HG03135 (cell line): Measurements from ENCODE around the gene PDGFD.

Experiments
- ATAC-seq: cut with Tn5 transposase; IDR thresholded peaks from one replicate; pipeline ENCODE4 v1.9.1; 2021; ENCODE audit warnings: mild to moderate bottlenecking, moderate library complexity; ENCODE audit not compliant: unreplicated experiment

PDGFD gene

DNA sequence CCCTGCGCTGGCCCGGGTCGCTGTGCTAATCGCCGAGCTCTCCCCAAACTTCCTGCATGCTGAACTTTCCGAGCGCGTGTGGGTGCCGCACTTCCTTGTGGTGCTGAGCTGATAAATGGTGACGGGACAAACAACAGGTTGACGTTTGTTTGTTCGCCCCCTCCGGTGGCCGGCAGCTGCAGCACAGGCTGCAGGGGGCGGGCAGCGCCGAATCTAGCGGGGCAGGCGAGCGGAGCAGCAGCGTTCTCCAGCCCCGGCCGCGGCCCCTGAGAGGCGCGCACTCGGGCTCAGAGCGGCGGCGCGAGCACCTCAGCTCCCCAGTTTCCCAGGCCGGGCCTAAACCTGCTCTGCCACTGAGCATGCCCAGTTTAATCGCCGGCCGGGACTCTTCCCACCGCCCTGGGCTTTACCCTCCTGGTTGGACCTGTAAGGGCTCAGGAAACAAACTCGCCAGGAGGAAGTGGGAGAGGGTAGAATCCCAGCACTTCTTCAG lies at the start of gene PDGFD:
Gene PDGFD, minus strand, starts transcription at position 120 of the 493 bp plus-strand sequence.
- peak; percentile 99 for ATAC-seq

GRCh38 chr11:104206936-104207335 lies 43.0 kb upstream of the PDGFD start:
- ATAC-seq = no peak

GRCh38 chr11:104205838-104206237 lies 41.9 kb upstream of the PDGFD start:
- no peak for ATAC-seq

GRCh38 chr11:104200688-104201087 lies 36.7 kb upstream of the PDGFD start:
- no peak for ATAC-seq

DNA sequence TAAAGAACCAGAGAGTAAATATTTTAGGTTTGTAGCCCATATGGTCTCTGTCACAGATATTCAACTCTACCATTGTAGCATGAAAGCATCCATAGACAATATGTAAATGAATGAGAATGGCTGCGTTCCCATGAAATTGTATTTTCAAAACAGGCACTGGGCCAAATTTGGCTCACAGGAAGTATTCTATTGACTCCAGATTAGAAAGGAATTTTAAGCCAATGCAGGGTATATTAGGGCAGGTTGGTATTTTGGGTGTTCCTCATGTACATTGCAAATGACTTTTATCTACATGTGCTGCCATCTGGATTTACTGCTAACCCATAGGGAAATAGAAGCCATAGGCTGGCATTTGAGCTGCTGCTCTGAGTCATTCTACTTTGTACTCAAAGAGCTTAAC lies 35.1 kb upstream of the PDGFD start:
- ATAC-seq = no peak

GRCh38 chr11:104198576-104198975 lies 34.6 kb upstream of the PDGFD start:
- ATAC-seq = no peak

DNA sequence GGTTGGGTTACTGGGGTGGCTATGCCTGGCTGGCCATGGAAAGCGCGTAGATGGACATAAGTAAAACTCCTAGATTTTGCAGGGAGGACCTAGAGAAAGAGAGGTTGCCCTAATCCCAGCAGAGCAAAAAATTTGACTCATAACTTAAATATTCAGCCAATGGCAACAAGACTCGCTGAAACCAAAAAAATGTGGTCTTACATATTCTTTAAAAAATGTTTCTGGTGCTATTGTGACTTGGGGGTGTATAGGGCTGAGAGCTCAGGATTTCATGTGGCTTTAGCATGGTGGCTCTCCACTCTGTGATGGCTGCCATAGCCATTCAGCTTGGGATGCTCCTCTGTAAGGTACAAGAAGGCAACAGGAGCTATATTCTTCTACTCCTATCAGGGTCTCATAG lies 27.2 kb upstream of the PDGFD start:
- no peak for ATAC-seq

GRCh38 chr11:104183593-104183992 lies 19.6 kb upstream of the PDGFD start:
- no peak for ATAC-seq

DNA sequence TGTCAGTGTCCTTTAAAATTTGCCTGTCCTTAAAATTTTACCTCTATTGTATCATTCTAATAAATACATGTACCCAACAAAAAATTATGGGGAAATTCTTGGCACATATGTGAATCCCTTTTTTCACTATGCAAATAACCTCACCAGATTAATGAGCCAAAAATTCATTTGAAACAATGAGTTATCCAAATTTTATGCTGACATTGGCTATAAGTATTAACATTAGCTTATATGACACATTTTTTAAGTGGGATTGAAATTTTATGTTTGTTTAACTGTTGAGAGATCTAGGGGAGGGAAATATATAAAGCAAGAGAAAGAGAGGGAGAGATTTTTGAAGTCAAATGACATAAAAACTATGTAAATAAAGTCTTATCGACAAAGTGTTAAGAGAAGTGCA lies 11.8 kb upstream of the PDGFD start:
- ATAC-seq = no peak

- no peak for ATAC-seq
These were observed 5.1 kb upstream of the PDGFD start for GRCh38 chr11:104169091-104169490.

DNA sequence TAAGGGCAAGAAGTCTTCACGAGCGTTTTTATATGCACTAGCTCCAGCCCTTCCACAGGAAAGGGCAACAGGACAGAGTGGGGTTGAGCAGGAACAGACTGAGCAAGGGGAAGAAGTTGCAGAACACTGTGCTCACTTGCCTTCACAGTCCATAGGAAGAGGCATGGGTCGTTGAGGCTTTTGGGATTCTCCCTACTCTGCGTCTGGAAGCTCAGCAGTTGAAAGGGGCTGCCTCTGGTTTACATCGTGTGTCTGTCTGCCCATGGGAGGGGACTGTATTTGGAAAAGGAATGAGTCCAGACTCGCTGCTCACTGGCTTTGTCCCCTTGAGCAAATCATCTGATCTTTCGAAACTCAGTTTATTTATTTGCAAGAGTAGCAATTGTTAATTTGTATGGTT lies 1.1 kb upstream of the PDGFD start:
- ATAC-seq = no peak

DNA sequence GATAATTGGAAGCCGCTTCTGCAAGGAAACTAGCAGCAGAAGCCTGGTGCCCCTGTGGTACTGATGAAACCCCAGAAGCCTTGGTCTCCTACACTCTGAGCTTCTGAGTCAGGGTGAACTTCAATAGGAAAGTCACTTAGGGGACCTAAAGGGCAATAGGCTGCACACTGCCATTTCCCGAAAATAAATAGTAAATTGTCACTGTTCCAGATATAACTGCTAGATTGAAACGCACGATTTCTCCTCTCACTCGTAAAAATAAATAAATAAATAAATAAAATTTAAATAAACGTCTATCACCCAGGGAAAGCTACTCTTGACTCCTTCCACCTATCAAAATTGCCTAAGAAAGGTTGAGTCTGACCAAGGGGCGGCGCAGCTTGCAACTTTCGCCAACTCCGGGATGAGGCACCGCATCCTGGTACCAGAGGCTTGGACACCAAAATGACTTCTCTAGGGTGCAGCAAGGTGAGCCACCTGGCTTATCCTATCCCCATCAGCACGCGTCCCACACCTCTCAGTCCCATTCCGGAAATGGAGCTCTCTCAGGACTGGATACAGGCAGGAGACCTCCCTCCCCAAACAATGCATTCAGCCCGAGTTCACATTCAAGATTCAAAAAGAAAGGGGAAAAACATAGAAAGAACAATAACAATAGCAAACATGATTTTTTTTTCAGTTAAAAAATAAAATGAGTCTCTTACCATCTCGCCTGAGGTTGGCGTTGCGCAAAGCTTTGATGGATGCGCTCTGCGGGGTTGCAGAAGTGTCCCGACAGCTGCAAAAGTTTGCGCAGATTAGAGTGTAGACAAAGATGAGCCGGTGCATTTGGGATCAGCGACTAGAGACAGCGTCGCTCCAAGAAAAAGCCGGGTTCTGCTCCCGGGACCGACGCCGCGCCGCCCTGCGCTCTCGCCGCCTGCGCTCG lies 583 bp downstream of the PDGFD start:
- ATAC-seq = no peak

DNA sequence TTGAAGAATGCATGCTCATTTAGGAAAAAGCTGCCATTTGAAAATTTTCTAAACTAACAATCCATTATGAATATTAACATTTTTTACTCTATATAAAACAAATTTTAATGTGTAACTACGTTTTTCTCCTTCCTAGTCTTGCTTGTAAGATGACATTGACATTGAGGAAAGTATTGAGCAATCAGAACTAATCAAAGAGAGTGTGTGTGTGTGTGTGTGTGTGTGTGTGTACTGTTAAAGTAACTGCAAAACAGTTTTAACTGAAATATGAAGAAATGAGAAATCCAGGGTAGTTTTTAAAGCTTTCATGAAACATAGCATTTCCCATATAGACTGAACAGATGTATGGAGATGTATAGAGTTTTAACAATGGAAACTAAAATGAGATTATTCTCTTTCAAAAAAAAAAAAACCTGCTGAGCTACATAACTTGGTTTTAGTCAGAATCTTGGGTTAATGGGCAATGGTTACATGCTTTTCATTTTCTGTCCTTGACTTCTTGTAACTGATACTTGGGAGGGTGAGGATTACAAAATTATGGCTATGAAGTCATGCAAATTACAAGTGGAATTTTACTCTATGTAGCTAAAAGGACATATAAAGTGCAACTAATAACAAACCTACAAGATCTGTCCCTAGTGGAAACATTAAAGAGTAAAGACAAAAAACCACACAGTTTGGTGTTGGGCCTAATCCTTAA lies 2.0 kb downstream of the PDGFD start:
- ATAC-seq = no peak

DNA sequence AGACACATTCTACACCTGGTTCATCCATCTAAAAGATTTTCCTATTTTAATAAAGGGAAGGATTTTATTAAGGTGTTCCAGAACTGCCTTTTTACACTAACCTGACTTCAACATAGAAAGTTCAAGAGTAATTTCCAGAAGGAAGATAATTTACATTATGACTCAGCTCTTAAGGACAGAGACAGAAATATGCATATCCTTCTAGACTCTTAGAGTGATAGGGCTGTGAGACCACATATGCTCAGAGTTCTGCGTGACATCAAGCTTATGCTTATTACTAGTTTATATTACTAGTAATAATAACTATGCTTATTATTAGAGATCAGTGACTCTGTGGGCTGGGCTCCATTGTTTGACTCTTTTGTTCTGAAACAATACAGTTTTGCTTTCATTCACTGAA lies 4.6 kb downstream of the PDGFD start:
- no peak for ATAC-seq

DNA sequence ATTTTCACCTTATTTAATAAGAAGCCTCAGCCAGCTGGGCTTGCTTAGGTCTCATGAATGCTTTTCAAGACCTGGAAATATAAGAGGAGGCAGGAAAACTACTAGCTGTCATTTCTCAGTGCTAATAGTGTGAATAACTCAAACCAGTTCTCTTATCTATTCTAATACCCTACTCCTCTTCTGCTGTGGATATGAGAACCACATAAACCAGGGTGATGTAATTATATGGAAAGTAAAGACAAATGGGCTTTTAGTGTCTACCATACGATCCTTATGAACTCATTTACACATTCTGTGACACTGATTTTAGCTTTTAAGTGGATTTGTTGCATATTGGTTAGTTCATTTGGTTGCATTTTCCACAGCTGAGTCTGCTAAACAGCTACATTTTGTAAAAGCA lies 8.6 kb downstream of the PDGFD start:
- ATAC-seq = no peak

DNA sequence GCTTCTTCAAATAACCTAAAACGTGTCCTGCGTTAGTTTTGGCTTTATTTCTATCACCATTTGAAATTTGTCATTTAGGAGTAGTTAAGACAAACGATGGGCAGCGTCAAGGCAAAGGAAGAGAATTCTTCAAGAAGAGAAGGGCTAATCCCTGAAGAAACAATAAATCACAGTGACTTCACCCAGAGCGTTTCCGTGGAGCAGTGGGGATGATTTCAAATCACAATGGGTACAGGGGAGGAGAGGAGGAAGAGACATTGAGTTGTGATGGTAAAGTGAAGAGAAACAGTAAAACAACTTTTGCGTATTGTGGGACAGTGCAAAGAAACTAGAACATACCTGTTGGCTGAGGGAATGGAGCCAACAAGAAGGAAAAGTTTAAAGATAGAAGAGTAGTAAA lies 9.7 kb downstream of the PDGFD start:
- ATAC-seq = no peak

DNA sequence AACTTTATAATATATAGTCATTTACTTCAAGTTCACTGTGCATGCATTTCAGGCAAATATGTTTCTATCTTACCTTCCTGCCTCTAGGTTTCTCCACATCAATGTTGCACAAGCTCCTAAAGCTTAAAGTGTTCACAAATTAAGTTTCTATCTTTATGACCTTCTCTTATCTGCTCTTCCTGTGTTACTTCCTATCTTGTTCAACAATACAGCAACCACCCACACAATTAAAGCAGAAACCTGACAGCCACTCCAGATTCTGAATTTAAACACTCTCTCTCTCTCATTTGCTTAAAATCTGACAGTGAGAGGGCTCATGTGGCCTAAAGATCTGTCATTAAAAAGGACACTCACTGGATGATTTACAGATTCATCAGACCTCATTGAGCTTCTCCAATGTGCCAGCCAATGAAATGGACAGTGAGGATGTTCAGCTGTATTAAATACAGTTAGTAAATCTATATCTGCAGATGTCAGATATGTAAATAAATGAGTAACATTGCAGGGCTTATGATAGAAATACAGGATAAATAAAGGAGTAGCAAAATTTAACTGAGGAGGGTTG lies 10.9 kb downstream of the PDGFD start:
- no peak for ATAC-seq

GRCh38 chr11:104151404-104152204 lies 12.3 kb downstream of the PDGFD start:
- ATAC-seq = no peak

DNA sequence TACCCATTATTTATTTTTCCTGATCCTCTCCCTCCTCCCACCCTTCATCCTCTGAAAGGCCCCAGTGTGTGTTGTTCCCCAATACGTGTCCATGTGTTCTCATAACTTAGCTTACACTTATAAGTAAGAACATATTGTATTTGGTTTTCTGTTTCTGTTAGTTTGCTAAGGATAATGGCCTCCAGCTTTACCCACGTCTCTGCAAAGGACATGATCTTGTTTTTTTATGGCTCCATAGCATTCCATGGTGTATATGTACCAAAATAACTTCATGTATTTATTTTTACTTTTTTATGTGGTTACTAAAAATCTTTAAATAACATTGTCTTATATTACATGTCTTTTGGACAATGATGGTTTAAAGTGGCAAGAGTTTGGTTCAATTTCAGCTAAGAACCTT lies 15.2 kb downstream of the PDGFD start:
- ATAC-seq = no peak

GRCh38 chr11:104148074-104148473 lies 15.9 kb downstream of the PDGFD start:
- ATAC-seq = no peak

GRCh38 chr11:104146943-104147342 lies 17.0 kb downstream of the PDGFD start:
- ATAC-seq = no peak
